ENCODE measurements around the gene CSTB.

CSTB gene

DNA sequence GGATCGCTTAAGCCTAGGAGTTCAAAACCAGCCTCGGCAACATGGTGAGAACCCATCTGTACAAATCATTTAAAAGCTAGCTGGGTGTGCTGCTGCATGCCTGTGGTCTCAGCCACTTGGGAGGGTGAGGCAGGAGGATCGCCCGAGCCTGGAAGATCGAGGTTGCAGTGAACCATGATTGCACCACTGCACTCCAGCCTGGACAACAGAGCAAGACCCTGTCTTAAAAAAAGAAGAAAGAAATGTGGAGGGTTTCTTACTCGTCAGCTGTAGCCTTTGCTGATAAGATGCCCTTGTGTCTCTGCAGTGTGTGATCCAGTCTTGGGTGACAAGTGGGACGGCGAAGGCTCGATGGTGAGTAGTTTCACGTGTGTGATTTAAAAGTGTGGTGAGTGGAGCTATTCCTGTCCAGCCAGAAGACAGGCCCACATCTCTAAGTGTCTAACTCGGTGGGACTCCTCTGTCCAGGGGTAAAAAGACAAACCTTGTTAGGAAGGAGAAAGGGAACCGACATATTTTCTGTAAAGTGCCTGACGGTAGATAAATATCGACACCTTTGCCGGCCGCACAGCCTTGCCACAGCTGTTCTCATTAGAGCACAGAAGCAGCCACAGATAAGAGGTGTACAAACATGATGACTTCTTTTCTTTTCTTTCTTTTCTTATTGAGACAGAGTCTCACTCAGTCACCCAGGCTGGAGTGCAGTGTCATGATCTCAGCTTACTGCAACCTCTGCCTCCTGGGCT lies 30.2 kb downstream of the CSTB start:
- no peak for DNase-seq

DNA sequence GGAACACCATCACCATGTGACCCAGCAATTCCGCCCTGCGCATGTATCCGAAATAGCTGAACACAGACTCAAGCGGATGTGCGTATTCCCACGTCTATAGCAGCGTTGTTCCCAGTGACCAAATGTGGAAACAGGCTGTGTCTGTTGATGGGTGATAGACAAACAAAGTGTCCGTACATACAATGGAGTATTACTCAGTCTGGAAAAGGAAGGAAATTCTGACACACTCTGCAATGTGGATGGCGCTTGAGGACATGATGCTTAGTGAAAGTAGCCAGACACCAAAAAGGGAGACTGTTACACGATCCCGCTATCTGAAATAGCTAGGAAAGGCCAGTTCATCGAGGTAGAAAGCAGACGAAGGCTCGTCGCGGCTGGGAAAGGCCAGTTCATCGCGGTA lies 31.4 kb downstream of the CSTB start:
- DNase-seq = no peak

DNA sequence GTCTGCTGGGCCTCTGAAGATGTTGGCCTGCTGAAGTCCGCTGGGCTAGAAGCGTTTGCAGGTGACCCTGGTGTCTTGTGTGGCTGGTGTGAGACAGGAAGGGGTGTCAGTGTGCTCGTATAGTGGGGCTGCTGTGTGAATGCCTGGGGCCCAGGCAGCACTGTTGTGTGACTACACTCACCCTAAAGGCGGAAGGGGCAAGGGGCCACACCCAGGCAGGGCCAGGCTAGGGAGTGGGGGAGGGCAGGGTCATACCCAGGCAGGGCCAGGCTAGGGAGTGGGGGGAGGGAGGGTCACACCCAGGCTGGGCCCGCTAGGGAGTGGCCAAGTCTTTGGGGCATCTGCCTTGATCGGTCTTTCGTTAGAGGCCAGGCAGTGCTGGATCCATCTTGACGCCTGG lies 32.2 kb downstream of the CSTB start:
- DNase-seq = no peak

DNA sequence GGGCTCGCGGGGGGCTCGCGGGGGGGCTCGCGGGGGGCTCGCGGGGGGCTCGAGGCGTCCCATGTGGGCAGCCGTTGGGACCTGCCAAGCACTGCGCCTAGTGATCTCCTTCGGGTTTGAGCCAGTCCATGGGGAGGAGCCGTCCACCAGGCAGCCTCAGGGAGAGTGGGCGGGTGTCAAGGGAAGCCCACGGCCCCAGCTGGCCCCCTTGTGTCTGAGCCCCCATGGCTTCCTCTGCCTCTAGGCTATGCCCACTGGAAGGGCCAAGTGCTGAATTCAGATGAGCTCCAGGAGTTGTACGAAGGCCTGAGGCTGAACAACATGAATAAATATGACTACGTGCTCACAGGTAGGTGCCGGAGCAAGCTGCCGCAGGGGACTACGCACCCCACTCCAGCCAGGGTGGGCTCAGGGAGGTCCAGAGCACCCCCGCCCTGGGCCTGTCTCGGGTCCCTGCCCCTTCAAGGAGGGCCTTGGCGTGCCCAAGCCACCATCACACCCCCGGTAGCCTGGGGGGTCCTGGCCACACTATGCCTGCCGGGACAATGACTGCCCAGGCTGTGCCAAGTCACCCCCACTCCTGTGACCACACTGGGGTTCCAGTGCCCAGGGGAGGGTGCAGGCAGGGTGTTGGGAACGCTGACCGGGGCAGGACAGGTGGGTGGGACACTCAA lies 34.5 kb downstream of the CSTB start:
- DNase-seq = no peak

DNA sequence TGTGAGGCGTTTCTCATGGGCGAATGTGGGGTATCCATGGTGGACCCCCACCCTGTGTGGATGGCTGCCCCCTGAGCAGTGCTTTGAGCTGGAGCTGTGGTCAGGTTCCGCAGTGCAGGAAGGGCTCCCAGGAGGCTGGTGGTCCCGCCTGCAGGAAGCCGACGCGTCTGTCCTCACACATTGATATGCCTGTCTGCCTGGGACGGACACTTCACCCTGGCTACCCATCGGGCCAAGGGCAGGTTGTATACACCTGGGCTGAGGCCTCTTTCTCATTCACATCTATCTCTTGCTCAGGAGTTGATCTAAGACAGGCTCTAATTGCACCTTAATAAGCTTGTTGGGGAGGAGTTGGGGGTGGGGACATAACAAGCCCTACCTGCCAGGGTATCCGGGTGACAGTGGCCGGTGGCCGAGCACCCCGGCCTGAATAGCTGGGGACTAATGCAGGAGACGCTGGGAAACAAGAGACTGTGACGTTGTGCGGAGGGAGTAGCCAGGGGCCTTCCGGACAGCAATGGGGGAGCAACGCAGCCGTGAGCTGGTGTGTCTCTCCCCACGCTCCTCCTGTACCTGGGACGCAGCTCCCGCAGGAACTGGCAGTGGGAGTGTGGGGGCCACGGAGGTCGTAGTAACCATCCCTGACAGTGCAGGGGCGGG lies 35.5 kb downstream of the CSTB start:
- DNase-seq = no peak

DNA sequence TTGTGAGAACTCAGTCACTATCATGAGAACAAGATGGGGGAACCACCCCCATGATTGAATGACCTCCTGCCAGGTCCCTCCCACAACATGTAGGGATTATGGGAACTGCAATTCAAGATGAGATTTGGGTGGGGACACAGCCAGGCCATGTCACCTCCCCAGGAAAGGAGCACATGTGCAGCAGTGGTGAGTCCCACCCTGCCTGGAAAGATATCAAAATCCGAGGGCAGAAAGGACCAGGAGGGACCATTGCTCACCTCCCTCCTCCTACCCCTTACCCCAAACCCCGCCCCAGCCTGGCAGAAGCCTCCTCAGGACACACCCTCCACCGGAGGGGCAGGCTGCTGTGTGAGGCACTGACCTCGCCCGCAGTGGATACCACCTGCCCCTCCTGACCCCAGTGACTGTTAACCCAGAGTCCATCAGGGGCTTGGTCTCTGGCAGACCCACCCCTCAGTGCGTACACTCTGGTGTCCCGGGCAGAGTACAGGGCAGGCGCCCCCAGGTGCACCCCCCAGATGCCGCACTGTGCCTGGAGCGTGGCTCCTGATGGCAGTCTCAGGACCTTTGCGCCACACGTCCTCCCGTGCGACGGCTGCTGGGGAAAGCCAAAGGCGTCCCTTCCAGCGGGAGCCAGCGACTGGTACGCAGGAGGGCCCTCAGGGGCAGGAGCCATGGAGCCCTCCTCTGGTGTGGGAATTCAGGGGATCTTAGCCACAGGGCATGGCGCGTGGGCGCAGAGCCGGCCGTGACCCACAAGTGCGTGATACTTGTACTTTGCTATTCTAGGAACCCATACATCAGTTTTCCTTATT lies 36.3 kb downstream of the CSTB start:
- DNase-seq = no peak

DNA sequence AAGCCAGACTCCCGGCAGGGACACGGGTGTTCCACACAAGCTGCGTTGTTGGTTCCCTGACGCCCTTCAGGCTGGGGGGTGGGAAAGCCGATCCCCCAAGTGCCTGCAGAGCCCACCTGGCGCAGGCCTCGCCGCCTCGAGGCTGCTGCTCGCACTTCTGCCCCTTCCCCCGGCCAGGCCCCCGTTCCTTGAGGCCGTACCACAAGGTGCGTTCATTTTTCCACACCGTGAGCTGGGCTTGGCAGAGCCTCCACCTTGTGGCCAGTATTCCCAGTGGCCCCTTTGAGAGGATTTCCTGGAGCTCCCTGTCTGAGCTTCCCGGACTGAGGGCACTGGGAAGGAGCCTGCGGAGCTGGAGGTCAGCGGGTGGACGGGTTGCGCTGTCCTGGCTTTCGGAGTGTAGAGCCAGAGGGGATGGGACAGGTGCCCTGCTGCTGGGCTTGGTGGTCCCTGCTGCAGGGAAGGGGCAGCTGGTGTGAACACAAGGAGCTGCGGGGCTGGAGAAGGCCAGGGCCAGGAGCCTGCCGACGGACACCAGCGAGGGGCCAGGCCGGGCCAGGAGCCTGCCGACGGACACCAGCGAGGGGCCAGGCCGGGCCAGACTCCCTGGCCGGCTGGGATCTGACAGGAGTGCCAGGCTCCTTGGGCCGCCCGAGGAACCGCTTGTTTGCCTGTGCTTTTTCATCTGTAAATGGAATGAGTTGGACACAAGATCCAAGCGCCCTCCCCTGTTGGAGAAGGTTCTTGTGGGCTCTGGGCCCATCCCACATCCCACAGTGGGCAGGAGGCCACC lies 38.8 kb downstream of the CSTB start:
- DNase-seq = no peak

DNA sequence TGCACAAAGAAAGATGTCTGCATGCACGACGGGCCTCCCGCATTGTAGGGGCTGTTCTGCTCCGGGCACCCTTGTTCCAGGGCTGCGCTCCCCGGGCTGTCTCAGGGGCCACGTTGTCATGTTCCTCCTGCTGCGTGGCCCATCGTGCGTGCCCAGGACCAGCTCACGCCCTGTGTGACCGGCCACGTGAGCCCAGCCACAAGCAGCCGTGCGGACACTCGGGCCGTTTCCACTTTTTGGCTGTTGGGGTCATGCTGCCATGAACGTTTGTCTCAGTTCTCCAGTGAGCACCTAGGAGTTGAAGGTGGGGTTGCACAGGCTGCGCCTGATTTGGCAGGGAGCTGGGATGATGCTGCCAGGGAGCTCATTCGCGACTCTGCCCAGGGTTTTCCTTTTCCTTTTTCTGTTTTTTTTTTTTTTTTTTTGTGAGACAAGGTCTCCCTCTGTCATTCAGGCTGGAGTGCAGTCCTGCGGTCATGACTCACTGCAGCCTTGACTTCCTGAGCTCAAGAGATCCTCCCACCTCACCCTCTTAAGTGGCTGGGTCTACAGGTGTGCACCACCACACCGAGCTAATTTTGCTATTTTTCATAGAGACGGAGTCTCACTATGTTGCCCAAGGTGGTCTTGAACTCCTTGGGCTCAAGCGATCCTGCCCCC lies 39.8 kb downstream of the CSTB start:
- DNase-seq = no peak

DNA sequence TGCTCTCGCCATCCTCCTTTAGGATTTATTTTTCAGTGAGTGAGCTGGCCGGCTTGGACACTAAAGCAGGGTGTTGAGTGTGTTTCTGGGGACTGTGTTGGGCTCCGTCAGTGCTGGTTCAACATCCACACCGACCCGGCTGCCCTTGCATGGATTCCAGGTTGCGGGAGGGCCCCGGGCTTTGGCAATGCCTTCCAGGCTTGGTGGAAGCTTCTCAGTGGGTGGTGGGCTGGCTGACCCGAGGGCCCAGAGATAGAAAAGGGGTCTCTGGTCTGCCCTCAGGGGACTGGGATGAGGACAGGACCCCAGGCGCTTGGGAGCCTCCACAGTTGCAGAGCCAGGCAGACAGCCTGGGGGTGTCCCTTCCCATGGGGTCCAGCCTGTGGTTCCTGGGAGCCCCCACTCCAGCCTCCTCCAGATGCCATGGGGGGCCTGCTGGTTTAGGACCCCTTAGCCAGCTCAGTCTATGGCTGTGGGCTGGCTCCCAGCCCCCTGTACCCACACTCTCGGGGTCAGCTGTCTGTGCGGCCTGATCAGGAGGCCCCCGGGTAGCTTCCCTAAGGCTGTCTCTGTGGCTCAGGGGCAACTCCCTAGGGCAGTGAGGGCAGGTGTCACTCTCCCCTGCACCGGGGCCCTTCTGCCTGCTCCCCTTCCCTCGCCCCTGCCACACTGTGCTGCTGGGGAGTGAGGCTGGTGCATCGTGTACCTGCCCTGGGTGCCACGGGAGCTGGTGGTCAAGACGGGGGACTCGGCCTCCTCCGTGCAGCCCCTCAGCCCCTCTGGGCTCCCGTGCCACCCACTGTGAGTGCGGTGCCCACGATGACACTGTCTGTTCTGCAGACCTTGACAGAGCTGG lies 40.6 kb downstream of the CSTB start:
- DNase-seq = no peak

DNA sequence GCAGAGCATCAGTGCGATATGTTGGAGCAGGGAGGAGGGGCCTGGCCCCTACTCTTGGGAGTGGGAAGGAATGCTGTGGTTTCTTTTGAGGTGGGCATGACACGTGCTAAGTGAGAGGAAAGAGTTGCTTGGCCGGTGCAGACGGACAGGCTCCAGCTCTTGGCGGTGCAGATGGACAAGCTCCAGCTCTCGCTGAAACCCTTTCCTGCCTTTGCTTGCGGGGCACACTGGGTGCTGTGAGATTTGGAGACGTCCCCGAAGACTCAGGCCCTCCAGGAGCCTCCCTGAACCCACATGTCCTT lies 41.2 kb downstream of the CSTB start:
- no peak for DNase-seq

DNA sequence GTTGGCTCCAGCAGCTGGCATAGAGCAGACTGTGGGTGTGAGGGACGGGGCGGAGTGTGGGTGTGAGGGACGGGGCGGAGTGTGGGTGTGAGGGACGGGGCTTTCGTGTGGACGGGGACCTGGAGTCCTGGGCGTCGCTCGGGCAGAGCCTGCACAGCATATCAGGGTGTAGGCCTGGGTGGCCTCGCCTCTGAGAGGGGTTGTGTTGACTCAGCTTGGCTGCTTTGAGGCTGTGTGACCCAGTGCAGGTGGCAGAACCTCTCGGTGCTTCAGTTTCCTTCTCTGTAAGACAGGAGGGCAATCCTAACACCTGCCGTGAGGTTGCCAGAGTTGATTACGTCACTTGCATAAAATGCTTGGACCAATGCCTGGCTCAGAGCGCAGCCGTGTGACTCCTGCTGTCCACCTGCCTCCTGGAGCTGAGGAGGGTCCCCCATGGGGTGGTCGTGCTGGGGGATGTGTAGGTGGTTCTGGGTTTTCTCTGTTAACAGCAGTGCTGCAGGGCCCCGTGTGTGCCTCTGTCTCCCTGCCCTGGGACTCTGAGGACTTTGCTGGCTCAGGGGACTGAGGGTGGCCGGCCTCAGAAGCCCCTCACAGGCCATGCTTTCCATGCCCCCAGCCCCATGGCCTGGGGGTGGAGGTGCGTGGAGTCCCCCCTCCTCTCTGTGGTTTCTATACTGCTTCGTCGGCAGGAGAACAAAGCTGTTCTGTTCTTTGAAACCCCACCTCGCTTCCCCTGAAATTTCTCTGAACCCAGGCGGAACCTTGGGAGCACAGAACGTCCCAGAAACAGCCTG lies 41.8 kb downstream of the CSTB start:
- DNase-seq = no peak

DNA sequence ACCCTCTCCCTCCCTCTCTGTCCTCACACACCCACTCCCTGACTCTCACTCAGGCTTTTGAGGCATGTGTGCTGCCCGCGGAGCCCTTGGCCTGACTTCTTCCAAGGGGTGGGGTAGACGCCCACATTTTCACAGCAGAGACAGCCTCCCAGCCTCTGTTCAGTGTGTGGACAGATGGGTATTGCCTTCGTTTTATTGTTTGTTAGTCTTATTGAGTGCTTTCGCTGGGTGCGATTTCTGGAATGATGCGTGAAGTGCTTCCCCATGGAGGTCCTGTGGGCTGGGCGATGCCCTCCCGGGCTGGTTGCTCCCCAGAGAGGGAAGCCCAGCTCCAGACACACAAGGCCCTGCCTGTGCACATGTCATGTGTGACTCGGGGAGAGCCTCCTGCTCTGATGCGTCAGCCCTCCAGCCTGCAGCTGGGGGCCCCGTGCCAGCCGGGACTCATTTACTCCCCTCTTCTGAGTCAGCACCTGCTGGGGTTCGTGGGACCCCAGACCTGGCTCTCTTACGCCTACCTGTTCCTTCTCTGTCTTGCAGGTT lies 42.5 kb downstream of the CSTB start:
- no peak for DNase-seq

DNA sequence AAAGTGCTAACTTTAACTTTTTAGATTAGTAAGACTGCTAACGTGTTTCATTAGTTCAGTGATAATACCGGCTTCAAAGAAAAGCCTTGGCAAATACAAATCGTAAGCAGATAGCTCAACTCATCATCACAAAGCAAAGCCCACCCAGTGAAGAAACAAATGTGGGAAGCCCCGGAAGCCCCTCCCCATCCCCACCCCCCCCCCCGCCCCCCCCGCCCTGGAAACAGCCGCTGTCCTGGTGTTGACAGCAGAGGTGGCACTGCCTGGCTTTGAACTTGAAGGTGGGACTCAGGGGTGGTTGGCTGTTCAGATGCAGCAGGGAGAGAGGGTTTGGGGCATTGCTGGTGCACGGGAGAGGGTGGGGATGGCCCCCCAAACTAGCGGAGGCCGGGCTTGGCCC lies 43.0 kb downstream of the CSTB start:
- no peak for DNase-seq

DNA sequence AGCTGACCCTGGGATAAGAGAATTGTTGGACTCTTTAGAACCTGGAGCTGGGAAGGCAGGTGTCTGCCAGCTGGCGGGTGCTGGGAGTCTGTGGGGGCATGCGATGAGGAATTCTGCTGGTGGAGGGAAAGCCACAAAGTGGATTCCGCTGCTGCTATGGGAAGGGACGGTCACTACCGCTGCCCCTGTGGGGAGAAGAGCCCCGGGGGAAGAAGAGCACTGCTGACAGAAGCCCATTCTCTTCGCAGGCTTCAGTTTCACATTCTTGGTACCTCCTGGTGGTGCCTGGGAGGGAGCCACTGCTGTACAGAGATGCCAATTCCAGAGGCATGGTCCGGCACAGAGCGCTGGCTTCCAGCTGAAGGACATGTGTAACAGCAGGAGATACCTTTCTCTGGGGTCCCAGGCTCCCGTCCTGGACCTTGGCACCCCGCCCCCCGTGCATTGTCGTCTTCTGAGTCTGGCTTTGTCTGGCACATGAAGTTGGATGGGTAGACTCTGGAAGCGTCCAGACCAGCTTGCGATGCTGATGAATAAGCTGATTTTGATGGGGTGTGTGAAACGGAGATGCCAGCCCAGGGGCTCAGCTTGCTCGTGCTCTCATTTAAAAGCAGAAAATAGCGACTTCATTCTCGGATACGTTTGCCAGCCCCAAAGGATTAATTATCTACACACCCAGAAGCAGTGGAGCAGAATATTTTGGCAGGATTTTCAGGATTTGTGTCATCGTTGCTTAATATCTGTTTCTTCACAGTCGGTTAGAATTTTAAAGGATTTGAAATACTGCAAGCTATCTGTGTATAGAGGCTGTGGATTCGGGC lies 44.0 kb downstream of the CSTB start:
- no peak for DNase-seq

DNA sequence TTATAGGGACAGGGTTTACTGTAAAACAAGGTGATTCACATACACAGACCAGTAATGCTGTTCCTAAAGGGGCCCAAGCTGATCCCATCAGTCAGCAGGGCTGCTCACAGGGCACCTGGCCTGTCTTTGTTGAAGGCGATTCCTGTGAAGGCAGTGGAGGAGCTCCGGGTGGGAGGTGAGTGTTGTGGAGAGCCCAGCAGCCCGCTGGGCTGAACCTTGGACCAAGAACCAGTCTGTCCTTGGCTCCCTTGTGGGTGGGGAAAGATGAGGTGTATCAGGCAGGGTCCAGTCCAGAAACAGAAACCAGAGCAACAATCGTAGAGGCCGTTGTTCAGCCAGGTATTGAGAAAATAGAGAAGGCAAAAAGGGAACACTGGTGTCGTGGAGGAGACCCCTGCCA lies 44.6 kb downstream of the CSTB start:
- no peak for DNase-seq

DNA sequence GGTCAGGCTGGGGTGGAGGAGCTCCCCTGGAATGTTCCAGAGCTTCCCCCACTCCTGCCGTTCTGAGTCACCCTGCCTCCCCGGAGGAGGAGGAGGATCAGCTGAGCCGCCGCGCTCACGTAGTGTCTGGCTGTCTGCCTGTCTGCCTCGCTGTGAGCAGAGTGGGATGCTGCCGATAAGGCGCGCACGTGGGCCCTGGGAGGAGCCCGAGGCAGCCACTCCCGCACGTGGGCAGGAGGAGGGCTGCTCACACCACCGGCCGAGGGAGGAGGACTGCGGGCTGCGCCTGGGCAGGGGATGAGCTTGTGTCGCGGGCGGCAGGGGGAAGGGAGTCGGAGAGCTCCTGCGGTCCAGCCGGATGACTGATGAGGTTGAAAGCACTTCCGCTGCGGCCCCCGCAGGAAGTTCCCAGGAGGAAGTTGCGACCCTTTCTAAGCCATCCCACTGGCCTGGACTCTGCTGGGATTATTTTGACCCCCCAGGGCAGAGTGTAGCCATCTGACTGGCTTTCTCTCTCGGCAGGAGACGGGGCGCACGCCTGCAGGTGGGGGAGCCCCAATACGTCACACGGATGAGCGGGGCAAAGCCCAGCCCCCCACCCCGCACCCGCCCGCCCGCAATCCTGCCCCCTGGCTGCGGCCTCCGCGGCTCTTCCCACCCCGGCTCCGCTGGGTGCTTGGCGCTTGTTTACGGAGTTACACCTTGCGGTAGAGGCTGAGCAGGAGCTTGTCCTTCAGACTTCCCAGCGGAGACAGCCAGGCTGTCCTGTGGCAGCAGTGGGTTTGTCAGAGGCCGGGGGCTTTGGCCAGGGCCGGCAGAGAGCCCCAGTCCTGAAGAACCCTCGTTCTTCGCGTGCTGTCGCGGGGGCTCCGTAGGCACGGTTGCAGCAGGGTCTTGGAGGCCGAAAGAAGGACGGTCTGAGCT lies 47.4 kb downstream of the CSTB start:
- peak; percentile 31 to 55 (median 48) for DNase-seq

DNA sequence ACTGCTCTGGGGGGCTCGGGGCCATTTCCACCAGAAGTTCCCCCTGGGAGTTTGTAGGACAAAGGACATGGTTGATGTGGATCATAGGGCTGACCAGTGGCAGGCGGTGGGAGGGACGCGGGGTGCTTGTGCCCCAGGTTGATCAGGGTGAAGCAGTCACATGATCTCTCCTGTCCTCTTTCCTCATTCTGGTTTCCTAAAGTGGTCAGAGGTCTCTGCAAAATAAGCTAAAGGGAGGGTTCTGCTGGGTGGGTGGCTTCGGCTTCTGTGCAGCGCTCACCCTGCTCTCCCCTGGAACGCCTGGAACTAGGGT lies 48.0 kb downstream of the CSTB start:
- no peak for DNase-seq

DNA sequence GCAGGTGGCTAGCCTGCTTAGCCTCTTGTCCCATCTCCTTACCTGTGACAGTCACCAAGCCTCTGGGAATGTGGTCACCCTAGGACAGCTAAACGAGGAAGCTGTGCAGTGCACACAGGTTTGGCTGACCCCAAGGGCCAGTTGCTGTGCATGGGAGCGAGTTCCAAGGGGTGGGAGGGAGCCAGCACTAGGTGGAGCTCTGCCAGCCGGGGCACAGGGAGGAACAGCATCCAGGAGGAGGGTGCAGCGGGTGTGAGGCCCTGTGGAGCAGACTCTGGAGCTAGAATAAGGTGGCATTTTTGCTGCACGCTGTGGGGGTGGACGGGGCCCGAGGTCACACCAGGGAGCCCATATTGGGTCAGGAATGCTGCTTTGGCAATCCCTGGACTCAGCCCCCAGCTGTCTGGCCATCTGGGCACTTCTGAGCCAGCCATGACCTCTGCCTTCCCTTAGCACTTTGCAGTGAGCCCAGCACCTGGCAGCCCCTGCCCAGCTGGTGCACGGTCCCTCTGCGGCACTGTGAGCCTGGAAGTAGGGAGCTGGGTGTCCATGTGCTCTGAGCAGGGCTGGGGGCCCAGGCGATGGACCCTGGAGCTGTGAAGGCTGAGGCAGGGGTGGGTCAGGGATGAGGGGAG lies 48.5 kb downstream of the CSTB start:
- no peak for DNase-seq
